Liver (tissue), 3 donors: Measurements from ENCODE around the gene GBE1.

ENCODE experiments used
- GABPA ChIP-seq, 2 donors: IDR thresholded peaks in 1 of 2; conservative IDR thresholded peaks in 1 of 2; 2 replicates each; pipeline ENCODE4 v1.6.1; 2016; ENCODE audit warnings: antibody characterized with exemption in 2 of 2, mild to moderate bottlenecking in 1 of 2, moderate library complexity in 1 of 2
- HNF4G ChIP-seq: IDR thresholded peaks from 2 replicates; pipeline ENCODE4 v1.6.1; 2016; ENCODE audit warnings: antibody characterized with exemption
- RAD21 ChIP-seq, 2 donors: IDR thresholded peaks; 2 replicates each; pipeline ENCODE4 v1.6.1; 2016; ENCODE audit warnings: antibody characterized with exemption in 2 of 2, mild to moderate bottlenecking in 2 of 2
- RXRA ChIP-seq, 2 donors: IDR thresholded peaks; 2 replicates each; pipeline ENCODE4 v1.6.1; 2017 to 2018; ENCODE audit warnings: antibody characterized with exemption in 2 of 2, mild to moderate bottlenecking in 1 of 2
- YY1 ChIP-seq: IDR thresholded peaks from 2 replicates; pipeline ENCODE4 v1.6.1; 2016; ENCODE audit warnings: antibody characterized with exemption, mild to moderate bottlenecking
- TF ChIP-seq, protein P1 (sequence below): fragments of 150-350 bp; IDR thresholded peaks from 2 replicates; pipeline ENCODE4 v1.5.1; 2017; ENCODE audit warnings: improper control_type of control experiment, low read depth, low read length; ENCODE audit not compliant: missing input control
- TF ChIP-seq, protein P2 (sequence below): IDR thresholded peaks from 2 replicates; pipeline ENCODE4 v1.6.1; 2016; ENCODE audit warnings: antibody characterized with exemption
- TF ChIP-seq, protein P3 (sequence below): IDR thresholded peaks from 2 replicates; pipeline ENCODE4 v1.6.1; 2016; ENCODE audit warnings: antibody characterized with exemption
- donor health status: healthy.
- donor health status: healthy.

DNA sequence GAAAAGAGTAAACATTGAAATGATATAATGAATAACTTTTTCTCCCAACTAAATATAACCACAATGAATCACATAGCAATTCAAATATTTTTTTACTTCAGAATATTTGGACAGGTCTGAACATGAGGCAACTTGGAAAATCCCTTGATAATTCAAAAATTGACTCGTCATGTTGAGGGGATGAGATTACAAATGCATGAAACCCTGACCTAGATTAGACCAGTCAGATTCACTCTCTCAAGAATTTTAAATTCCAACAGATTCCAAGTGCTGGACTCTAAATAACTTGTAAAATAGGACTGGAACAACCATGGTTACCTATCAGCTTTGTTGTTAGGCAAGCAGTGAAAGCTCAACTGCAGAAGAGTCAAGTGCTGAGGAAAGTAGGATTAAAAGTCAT, 317.5 kb downstream of the GBE1 start:
- TF ChIP-seq, protein P1, sequence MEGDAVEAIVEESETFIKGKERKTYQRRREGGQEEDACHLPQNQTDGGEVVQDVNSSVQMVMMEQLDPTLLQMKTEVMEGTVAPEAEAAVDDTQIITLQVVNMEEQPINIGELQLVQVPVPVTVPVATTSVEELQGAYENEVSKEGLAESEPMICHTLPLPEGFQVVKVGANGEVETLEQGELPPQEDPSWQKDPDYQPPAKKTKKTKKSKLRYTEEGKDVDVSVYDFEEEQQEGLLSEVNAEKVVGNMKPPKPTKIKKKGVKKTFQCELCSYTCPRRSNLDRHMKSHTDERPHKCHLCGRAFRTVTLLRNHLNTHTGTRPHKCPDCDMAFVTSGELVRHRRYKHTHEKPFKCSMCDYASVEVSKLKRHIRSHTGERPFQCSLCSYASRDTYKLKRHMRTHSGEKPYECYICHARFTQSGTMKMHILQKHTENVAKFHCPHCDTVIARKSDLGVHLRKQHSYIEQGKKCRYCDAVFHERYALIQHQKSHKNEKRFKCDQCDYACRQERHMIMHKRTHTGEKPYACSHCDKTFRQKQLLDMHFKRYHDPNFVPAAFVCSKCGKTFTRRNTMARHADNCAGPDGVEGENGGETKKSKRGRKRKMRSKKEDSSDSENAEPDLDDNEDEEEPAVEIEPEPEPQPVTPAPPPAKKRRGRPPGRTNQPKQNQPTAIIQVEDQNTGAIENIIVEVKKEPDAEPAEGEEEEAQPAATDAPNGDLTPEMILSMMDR, result no peak
- TF ChIP-seq, protein P2, sequence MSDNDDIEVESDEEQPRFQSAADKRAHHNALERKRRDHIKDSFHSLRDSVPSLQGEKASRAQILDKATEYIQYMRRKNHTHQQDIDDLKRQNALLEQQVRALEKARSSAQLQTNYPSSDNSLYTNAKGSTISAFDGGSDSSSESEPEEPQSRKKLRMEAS, result no peak
- TF ChIP-seq HNF4G (no peak), RXRA (IDR thresholded peaks at IDR 0.05) (no peak), GABPA (IDR thresholded peaks at IDR 0.05 in 1 of 2, conservative IDR thresholded peaks at IDR 0.05 in 1 of 2) (no peak), YY1 (no peak), RAD21 (IDR thresholded peaks at IDR 0.05) (no peak)
- TF ChIP-seq, protein P3, sequence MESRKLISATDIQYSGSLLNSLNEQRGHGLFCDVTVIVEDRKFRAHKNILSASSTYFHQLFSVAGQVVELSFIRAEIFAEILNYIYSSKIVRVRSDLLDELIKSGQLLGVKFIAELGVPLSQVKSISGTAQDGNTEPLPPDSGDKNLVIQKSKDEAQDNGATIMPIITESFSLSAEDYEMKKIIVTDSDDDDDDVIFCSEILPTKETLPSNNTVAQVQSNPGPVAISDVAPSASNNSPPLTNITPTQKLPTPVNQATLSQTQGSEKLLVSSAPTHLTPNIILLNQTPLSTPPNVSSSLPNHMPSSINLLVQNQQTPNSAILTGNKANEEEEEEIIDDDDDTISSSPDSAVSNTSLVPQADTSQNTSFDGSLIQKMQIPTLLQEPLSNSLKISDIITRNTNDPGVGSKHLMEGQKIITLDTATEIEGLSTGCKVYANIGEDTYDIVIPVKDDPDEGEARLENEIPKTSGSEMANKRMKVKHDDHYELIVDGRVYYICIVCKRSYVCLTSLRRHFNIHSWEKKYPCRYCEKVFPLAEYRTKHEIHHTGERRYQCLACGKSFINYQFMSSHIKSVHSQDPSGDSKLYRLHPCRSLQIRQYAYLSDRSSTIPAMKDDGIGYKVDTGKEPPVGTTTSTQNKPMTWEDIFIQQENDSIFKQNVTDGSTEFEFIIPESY, result no peak
